K562 (cell line): ENCODE measurements around the gene WDR27. TPM values are rescaled to one million over a fixed set of nuclear protein-coding genes. Genes with fewer than 3 reads are reported as not detected.

ENCODE experiments used
- ATAC-seq: fragments of 200-7000 bp; cut with Tn5 transposase; 3 replicates; pipeline ENCODE4 v1.9.1; 2020; ENCODE audit warnings: moderate library complexity
- BruUV-seq: library from RNA; stranded (reverse); fragments of 400-500 nt; replicated peaks from 2 replicates; lab custom pipeline; 2021; lab: Mats Ljungman, UMichigan
- CTCF ChIA-PET: fragments of 300-600 bp; formaldehyde crosslinking; extraction: SDS; loops from one replicate; lab custom pipeline; 2021; ENCODE audit warnings: low intra/inter-chr PET ratio; lab: Yijun Ruan, JAX
- POLR2A ChIA-PET: fragments of 300-600, 350-650 bp; sonication (Branson Sonifier 250); formaldehyde crosslinking; extraction: SDS; loops from one replicate; lab custom pipeline; 2021; ENCODE audit warnings: antibody characterized with exemption, inconsistent platforms; lab: Yijun Ruan, JAX
- DNase-seq, 4 experiments: peaks; one replicate each; pipeline versions ENCODE4 v3.0.0 to v3.0.0-alpha.2; 2011 to 2018; ENCODE audit warnings: low spot score in 3 of 4, mixed read lengths in 3 of 4; ENCODE audit errors: extremely low read depth in 1 of 4
- FAIRE-seq: peaks from 2 replicates; lab custom pipeline; 2011; peaks lifted over from hg19 to GRCh38; lab: Jason Lieb, UNC
- H2AFZ ChIP-seq: 2 replicates; pipeline ENCODE4 v1.6.0; 2011; ENCODE audit warnings: low read depth, low read length, control low read depth, inconsistent platforms
- H3K27ac ChIP-seq: fragments of 200-600 bp; 3 replicates; pipeline ENCODE4 v1.8.0; 2011; ENCODE audit warnings: low read depth, mild to moderate bottlenecking, control low read depth, inconsistent platforms, low read length, moderate library complexity, mixed read lengths; ENCODE audit errors: extremely low read depth
- H3K27me3 ChIP-seq, 2 experiments: fragments of 300-600 bp in 1 of 2; 2 replicates in 1 of 2; 3 replicates in 1 of 2; pipeline versions ENCODE4 v1.6.0 to v1.8.0; 2011; ENCODE audit warnings: inconsistent platforms in 2 of 2, low read length in 2 of 2, mild to moderate bottlenecking in 1 of 2, mixed read lengths in 1 of 2, moderate library complexity in 1 of 2; ENCODE audit not compliant: control insufficient read depth in 2 of 2, insufficient read depth in 2 of 2
- H3K36me3 ChIP-seq: fragments of 300-600 bp; 3 replicates; pipeline ENCODE4 v1.8.0; 2011; ENCODE audit warnings: mild to moderate bottlenecking, low read length, inconsistent platforms; ENCODE audit not compliant: control insufficient read depth, insufficient read depth
- H3K4me1 ChIP-seq, 2 experiments: fragments of 200-600 bp in 1 of 2; replicated peaks in 1 of 2; 2 replicates in 1 of 2; 3 replicates in 1 of 2; pipeline versions ENCODE4 v1.5.1 to v1.8.0; 2011; ENCODE audit warnings: inconsistent platforms in 2 of 2, low read length in 2 of 2, mild to moderate bottlenecking in 1 of 2, mixed read lengths in 1 of 2, moderate library complexity in 1 of 2; ENCODE audit not compliant: control insufficient read depth in 2 of 2, insufficient read depth in 2 of 2
- H3K4me2 ChIP-seq: 2 replicates; pipeline ENCODE4 v1.6.1; 2011; ENCODE audit warnings: low read length, control low read depth, inconsistent platforms, mixed read lengths; ENCODE audit not compliant: insufficient read depth
- H3K4me3 ChIP-seq: fragments of 200-600 bp; sonication (generic), shearing (Covaris generic); 2 replicates; pipeline ENCODE4 v1.5.1; 2016; ENCODE audit warnings: control low read depth, inconsistent platforms
- H3K79me2 ChIP-seq: fragments of 200-600 bp; 3 replicates; pipeline ENCODE4 v1.8.0; 2011; ENCODE audit warnings: low read length, inconsistent platforms; ENCODE audit not compliant: control insufficient read depth, insufficient read depth
- H3K9ac ChIP-seq, 2 experiments: 2 replicates each; pipeline versions ENCODE4 v1.6.0 to v1.6.1; 2011; ENCODE audit warnings: low read depth in 2 of 2, low read length in 2 of 2, control low read depth in 1 of 2, inconsistent platforms in 1 of 2, mild to moderate bottlenecking in 1 of 2, mixed read lengths in 1 of 2; ENCODE audit not compliant: insufficient read depth in 1 of 2
- H3K9me1 ChIP-seq: one replicate; pipeline ENCODE4 v1.6.0; 2011; ENCODE audit warnings: inconsistent platforms, mild to moderate bottlenecking, low read length, moderate library complexity; ENCODE audit not compliant: control insufficient read depth, insufficient read depth
- H3K9me3 ChIP-seq: replicated peaks from 2 replicates; pipeline ENCODE4 v1.5.1; 2011; ENCODE audit warnings: low read depth, low read length, inconsistent platforms; ENCODE audit not compliant: control insufficient read depth, insufficient read depth
- H4K20me1 ChIP-seq: replicated peaks from 2 replicates; pipeline ENCODE4 v1.6.1; 2011; ENCODE audit warnings: low read length, inconsistent platforms, mixed read lengths; ENCODE audit not compliant: control insufficient read depth, insufficient read depth
- POLR2G ChIP-seq: fragments of 200-400 bp; formaldehyde crosslinking; IDR thresholded peaks from 2 replicates; pipeline ENCODE4 v1.6.1; 2017; ENCODE audit warnings: low read depth, mild to moderate bottlenecking, antibody characterized with exemption, low read length, moderate library complexity
- VEZF1 ChIP-seq: fragments of 200-800 bp; sonication (Bioruptor generic); IDR thresholded peaks from 2 replicates; pipeline ENCODE4 v1.6.1; 2017; ENCODE audit warnings: missing genetic modification characterization, missing compliant biosample characterization
- ZFP91 ChIP-seq: sonication (generic); formaldehyde crosslinking; IDR thresholded peaks from 2 replicates; pipeline ENCODE4 v1.8.0; 2022; ENCODE audit warnings: mild to moderate bottlenecking, missing genetic modification reagents
- WGBS: fragments of 100-300 bp; shearing (Covaris generic); methylation state at CpG from one replicate; pipeline ENCODE4 v1.1.6; 2016; ENCODE audit warnings: low coverage, mixed read lengths; ENCODE audit not compliant: insufficient coverage; ENCODE audit errors: missing lambda C conversion rate; 5-methylcytosine and 5-hydroxymethylcytosine counted together
- in situ Hi-C: fragments of 300-500 bp; cut with MboI; formaldehyde crosslinking; loops from 4 replicates; pipeline ENCODE4 v1.15.0; 2018; ENCODE audit warnings: inconsistent platforms, mixed read lengths
- intact Hi-C: fragments of 100-400 bp; cut with micrococcal nuclease; formaldehyde crosslinking; loops from 2 replicates; pipeline ENCODE4 v1.14.2; 2022
- polyA plus RNA-seq, 8 experiments: library from polyadenylated mRNA; depleted of rRNA in 4 of 8; stranded (reverse) in 5 of 8; unstranded in 3 of 8; fragments of >200 nt; fragmentation: Nextera tagmentation in 2 of 8; fragmentation: Illumina TruSeq in 1 of 8; extraction: Ambion mirVana in 2 of 8; extraction: Trizol in 1 of 8; gene quantifications; 2 replicates each; pipeline versions ENCODE4 v1.2.1 to v1.2.3, GENCODE V29; 2011 to 2014; ENCODE audit warnings: inconsistent platforms in 1 of 8, missing spikeins in 1 of 8
- total RNA-seq, 7 experiments: library from RNA; depleted of rRNA in 6 of 7; stranded (reverse); fragments of >200 nt in 6 of 7; fragmentation: Illumina TruSeq in 2 of 7; extraction: Trizol in 2 of 7; gene quantifications; 2 replicates each; pipeline versions ENCODE4 v1.2.1 to v1.2.3, GENCODE V29; 2011 to 2021; ENCODE audit warnings: low replicate concordance in 1 of 7

Gene WDR27
- total and polyA plus RNA-seq, 9 of the 15 experiments (the other 6 are each of a cell fraction or from before 2014, with no cell fraction given), result 4.3 to 77.2 (median 22.7) TPM

GRCh38 chr6:169640983-169641382 is 60.8 kb downstream of the WDR27 start:
- DNase-seq (no peak), FAIRE-seq (no peak), ATAC-seq (no peak)
- Histone ChIP-seq H3K79me2 (no peaks in the 10 kb centered on the region), H2AFZ (no peak overlapping the region), H3K4me1 (peaks cover 0 to 5% of the 10 kb centered on the region in 2 experiments; a peak in 2 of 5 replicates), H3K27ac (no peak overlapping the region), H3K36me3 (peaks cover 7% of the 10 kb centered on the region; the same call in 1 of the 3 replicates), H3K9ac (no peak overlapping the region), H3K9me3 (no peaks in the 10 kb centered on the region; the same call in 1 of the 2 replicates), H4K20me1 (no peaks in the 10 kb centered on the region), H3K27me3 (no peaks in the 10 kb centered on the region), H3K9me1 (no peaks in the 10 kb centered on the region), H3K4me3 (no peak overlapping the region), H3K4me2 (no peak overlapping the region)
- ChIA-PET CTCF (interaction anchor here (0.5 kb wide), 1 partner anchor 161 kb away, joined by 4 read pairs; no protein-coding TSS in a partner anchor), POLR2A (no interaction called here)
- no TSS peak for BruUV-seq
- intact Hi-C loops, result no loop called here
- 61% methylated on average over 11 of the region's 18 CpGs for WGBS
- in situ Hi-C loops, result no loop called here
- TF ChIP-seq VEZF1, result no peak
- no peak for TF ChIP-seq ZFP91
- 0 out of 2 replicates have a peak, but pooled peaks have one; percentile 20 for TF ChIP-seq POLR2G
